A549 (cell line): Measurements from ENCODE around the gene PLXND1.

ENCODE experiments used
- ATOH8 ChIP-seq: fragments of 250-450 bp; sonication (Bioruptor Pico); IDR thresholded peaks from 2 replicates; pipeline ENCODE4 v1.5.0; 2020; ENCODE audit warnings: low read depth, mild to moderate bottlenecking, moderate library complexity
- CHD2 ChIP-seq: fragments of 150-350 bp; IDR thresholded peaks from 2 replicates; pipeline ENCODE4 v1.6.1; 2014; ENCODE audit warnings: low read length; ENCODE audit not compliant: partially characterized antibody
- CTCF ChIP-seq: fragments of >200 bp; sonication (Bioruptor Twin); formaldehyde crosslinking; IDR thresholded peaks from 3 replicates; pipeline ENCODE4 v1.5.1; 2016
- JUN ChIP-seq, 2 experiments: fragments of >200 bp; sonication (Bioruptor Twin); formaldehyde crosslinking; IDR thresholded peaks; 2 replicates in 1 of 2; 3 replicates in 1 of 2; pipeline ENCODE4 v1.6.1; 2016 to 2017
- POLR2A ChIP-seq: IDR thresholded peaks from 2 replicates; pipeline ENCODE4 v1.6.1; 2012; ENCODE audit warnings: mild to moderate bottlenecking, low read length
- TFCP2L1 ChIP-seq: fragments of 250-450 bp; sonication (Bioruptor Pico); IDR thresholded peaks from 2 replicates; pipeline ENCODE4 v1.5.0; 2021; ENCODE audit warnings: mild to moderate bottlenecking
- TP53 ChIP-seq: fragments of 250-450 bp; sonication (Bioruptor Pico); IDR thresholded peaks from 2 replicates; pipeline ENCODE4 v1.5.0; 2021; ENCODE audit warnings: mild to moderate bottlenecking, moderate library complexity

- no peak for TF ChIP-seq CTCF
- no peak for TF ChIP-seq JUN (IDR thresholded peaks at IDR 0.05)
- no peak for TF ChIP-seq CHD2
- no peak for TF ChIP-seq TFCP2L1 (CRISPR knock-in tag)
- no peak for TF ChIP-seq ATOH8 (CRISPR knock-in tag)
- TF ChIP-seq TP53 (CRISPR knock-in tag): no peak
- TF ChIP-seq POLR2A: no peak
These were observed 1.7 kb downstream of the PLXND1 start for GRCh38 chr3:129604767-129605166.
